ENCODE measurements around the gene CBLN3. TPM values are rescaled to one million over a fixed set of nuclear protein-coding genes. Genes with fewer than 3 reads are reported as not detected.

Gene CBLN3
- total RNA-seq, 1 experiment from 2014 or later, result 1.0 TPM

DNA sequence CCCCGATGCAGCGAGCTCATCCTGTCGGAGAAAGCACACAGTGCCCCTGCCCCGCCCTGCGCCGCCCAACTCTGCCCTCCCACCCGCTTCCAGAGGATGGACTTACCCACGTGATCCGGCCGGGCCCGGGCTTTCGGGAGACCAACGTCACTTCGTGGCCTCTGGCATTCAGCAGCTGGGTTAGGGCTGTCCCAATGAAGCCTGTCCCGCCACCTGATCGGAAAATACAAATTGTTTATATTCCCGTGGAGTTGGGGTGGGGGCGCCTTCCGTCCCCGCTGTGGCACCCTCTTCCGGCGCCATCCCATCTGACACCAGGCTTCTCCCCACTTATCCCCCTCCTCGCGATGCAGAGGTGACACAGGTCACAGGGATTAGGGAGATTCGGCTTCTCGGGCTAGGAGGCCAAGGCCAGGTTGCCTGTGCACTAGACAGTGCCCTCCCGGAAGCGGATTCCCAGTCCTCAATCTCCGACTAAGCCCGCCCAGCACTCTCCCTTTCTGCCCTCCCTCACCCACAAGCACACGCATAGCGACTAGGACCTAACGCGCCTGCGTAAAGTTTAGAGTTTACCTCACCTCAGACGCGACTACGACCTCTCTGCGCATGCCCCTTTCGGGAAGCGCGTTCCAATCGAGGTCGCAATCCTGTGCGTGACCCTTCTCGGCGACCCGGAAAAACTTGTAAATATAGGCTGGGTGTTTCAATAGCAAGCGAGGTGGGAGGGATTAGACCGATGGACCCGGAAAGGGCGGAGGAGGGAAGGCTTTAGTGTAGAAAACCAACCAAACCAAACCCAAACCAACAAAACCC, 13.0 kb upstream of the CBLN3 start, which contains the start of gene SDR39U1:
SDR39U1 (minus strand) TSS at position 537 of the 813 bp plus-strand sequence; CDS start at position 530, 7 bp downstream.
- intact Hi-C loops (cut with micrococcal nuclease; ENCODE audit: unreplicated experiment), result no loop called here
- H3K9me3 ChIP-seq (ENCODE audit: control insufficient read depth, insufficient read depth, low read depth, low read length), result no peaks in the 10 kb centered on the region

DNA sequence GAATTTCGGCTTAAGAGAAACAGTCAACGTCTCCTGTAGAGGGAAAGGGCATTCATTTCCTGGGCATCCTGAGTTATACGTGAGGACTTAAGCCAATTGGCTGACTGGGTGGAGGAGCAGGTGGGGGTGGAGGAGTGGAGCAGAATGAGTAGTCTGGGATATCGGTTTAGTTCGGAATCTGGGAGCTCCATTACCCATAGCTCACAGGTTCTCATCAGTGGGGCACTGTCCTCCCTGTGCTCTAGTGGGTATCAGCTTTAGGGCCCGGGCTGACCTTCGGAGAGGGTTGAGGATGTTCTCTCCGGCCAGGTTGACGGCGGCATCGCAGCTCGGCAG, 12.4 kb upstream of the CBLN3 start:
- in situ Hi-C loops (cut with HindIII; ENCODE audit: low pct_unique_long_range_greater_than_20kb, low sequenced_read_pairs) (no loop called here), intact Hi-C loops (cut with micrococcal nuclease; ENCODE audit: unreplicated experiment) (no loop called here)
- peak overlapping the region; percentile 93 to 95 for H3K4me3 ChIP-seq (ENCODE audit: low read depth in 2 of 2, low read length in 2 of 2)
- no TSS peak for BruUV-seq (replicated peaks)
- H3K9me3 ChIP-seq (ENCODE audit: control insufficient read depth, insufficient read depth, low read depth, low read length), result no peaks in the 10 kb centered on the region
- CTCF ChIA-PET, result interaction anchor here (0.5 to 1.3 kb wide), 4 partner anchors 10 to 108 kb away, joined by 3 to 8 read pairs (median 5); no protein-coding TSS in a partner anchor
- H3K4me1 ChIP-seq (ENCODE audit: control insufficient read depth, insufficient read depth, low read length), result peaks cover 16% of the 10 kb centered on the region
- TF ChIP-seq, protein P1, sequence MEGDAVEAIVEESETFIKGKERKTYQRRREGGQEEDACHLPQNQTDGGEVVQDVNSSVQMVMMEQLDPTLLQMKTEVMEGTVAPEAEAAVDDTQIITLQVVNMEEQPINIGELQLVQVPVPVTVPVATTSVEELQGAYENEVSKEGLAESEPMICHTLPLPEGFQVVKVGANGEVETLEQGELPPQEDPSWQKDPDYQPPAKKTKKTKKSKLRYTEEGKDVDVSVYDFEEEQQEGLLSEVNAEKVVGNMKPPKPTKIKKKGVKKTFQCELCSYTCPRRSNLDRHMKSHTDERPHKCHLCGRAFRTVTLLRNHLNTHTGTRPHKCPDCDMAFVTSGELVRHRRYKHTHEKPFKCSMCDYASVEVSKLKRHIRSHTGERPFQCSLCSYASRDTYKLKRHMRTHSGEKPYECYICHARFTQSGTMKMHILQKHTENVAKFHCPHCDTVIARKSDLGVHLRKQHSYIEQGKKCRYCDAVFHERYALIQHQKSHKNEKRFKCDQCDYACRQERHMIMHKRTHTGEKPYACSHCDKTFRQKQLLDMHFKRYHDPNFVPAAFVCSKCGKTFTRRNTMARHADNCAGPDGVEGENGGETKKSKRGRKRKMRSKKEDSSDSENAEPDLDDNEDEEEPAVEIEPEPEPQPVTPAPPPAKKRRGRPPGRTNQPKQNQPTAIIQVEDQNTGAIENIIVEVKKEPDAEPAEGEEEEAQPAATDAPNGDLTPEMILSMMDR (IDR thresholded peaks at IDR 0.05), result no peak
- DNase-seq (ENCODE audit: low read depth, low spot score) (no peak), ATAC-seq (peak; percentile 35)
- POLR2A ChIA-PET, result interaction anchor here (0.8 to 1.1 kb wide), 2 partner anchors 11 to 200 kb away, joined by 3 to 4 read pairs; partner anchors contain the start of gene TINF2
- H3K27me3 ChIP-seq (ENCODE audit: control insufficient read depth, insufficient read depth, low read length), result no peaks in the 10 kb centered on the region
- peaks cover 7% of the 10 kb centered on the region; the same call in 1 of the 2 replicates for H3K36me3 ChIP-seq (ENCODE audit: control insufficient read depth, insufficient read depth, low read length)
- H3K27ac ChIP-seq (ENCODE audit: low read length), result peak overlapping the region; percentile 96

More for the DNA sequence above, 13.0 kb upstream of the CBLN3 start, which contains the start of gene SDR39U1:
- POLR2A ChIA-PET, result interaction anchor here (0.8 to 1.1 kb wide), 2 partner anchors 12 to 200 kb away, joined by 3 to 4 read pairs; partner anchors contain the start of gene TINF2
- H3K36me3 ChIP-seq (ENCODE audit: control insufficient read depth, insufficient read depth, low read length), result peaks cover 7% of the 10 kb centered on the region; the same call in 1 of the 2 replicates
- no TSS peak for BruUV-seq (replicated peaks)
- ATAC-seq (peak; percentile 92), DNase-seq (ENCODE audit: low read depth, low spot score) (peak; percentile 96)
- CTCF ChIA-PET, result interaction anchor here (0.5 to 1.3 kb wide), 4 partner anchors 11 to 109 kb away, joined by 3 to 8 read pairs (median 5); no protein-coding TSS in a partner anchor
- in situ Hi-C loops (cut with HindIII; ENCODE audit: low pct_unique_long_range_greater_than_20kb, low sequenced_read_pairs), result no loop called here
- no peaks in the 10 kb centered on the region for H3K27me3 ChIP-seq (ENCODE audit: control insufficient read depth, insufficient read depth, low read length)
- peak within 1 kb of the TSS; percentile 96 for H3K27ac ChIP-seq (ENCODE audit: low read length)
- H3K4me3 ChIP-seq (ENCODE audit: low read depth in 2 of 2, low read length in 2 of 2), result peak within 1 kb of the TSS; percentile 93 to 95
- TF ChIP-seq REST (IDR thresholded peaks at IDR 0.05; ENCODE audit: insufficient read depth in 1 of 2, low read depth in 2 of 2, low read length in 1 of 2), result no peak
- peak; percentile 58 for TF ChIP-seq POLR2AphosphoS5 (IDR thresholded peaks at IDR 0.05; ENCODE audit: low read depth, low read length)
- TF ChIP-seq, protein P1 (IDR thresholded peaks at IDR 0.05), result no peak
- TF ChIP-seq TCF7L2 (IDR thresholded peaks at IDR 0.05; ENCODE audit: low read depth, low read length), result no peak
- no peak for TF ChIP-seq SIN3A (IDR thresholded peaks at IDR 0.05; ENCODE audit: borderline replicate concordance, insufficient read depth, low read depth, low read length)
- peaks cover 16% of the 10 kb centered on the region for H3K4me1 ChIP-seq (ENCODE audit: control insufficient read depth, insufficient read depth, low read length)

All from Panc1 (cell line).